ENCODE results near the gene TRIM29. TPM values are rescaled to one million over a fixed set of nuclear protein-coding genes. Genes with fewer than 3 reads are reported as not detected.
A peak's percentile ranks its signal among the peaks of the same experiment; 100 is the strongest.

The TRIM29 gene
- total RNA-seq, 1 donor from 2014 or later: 146 TPM

- Histone ChIP-seq H3K4me3 (ENCODE audit: low read depth, low read length) (no peak overlapping the region), H3K27me3 (ENCODE audit: control insufficient read depth, insufficient read depth, low read length) (no peaks in the 10 kb centered on the region), H3K36me3 (ENCODE audit: control insufficient read depth, insufficient read depth, low read length) (peaks cover 45% of the 10 kb centered on the region)
- DNase-seq (ENCODE audit: low read depth) (no peak), FAIRE-seq (no peak)
- no peak for TF ChIP-seq CTCF (IDR thresholded peaks at IDR 0.05; ENCODE audit: insufficient read depth, low read length, severe bottlenecking)
Measured at GRCh38 chr11:120129570-120129969, 8.3 kb downstream of the TRIM29 start.

- Histone ChIP-seq H3K27me3 (ENCODE audit: control insufficient read depth, insufficient read depth, low read length) (no peaks in the 10 kb centered on the region), H3K36me3 (ENCODE audit: control insufficient read depth, insufficient read depth, low read length) (peaks cover 50% of the 10 kb centered on the region), H3K4me3 (ENCODE audit: low read depth, low read length) (no peak overlapping the region)
- DNase-seq (ENCODE audit: low read depth) (peak; percentile 95), FAIRE-seq (peak; percentile 99)
- no peak for TF ChIP-seq CTCF (IDR thresholded peaks at IDR 0.05; ENCODE audit: insufficient read depth, low read length, severe bottlenecking)
Measured at GRCh38 chr11:120128392-120129119, 9.4 kb downstream of the TRIM29 start.

GRCh38 chr11:120127236-120127635, 10.7 kb downstream of the TRIM29 start:
- TF ChIP-seq CTCF (IDR thresholded peaks at IDR 0.05; ENCODE audit: insufficient read depth, low read length, severe bottlenecking): no peak
- DNase-seq (ENCODE audit: low read depth) (no peak), FAIRE-seq (no peak)
- Histone ChIP-seq H3K36me3 (ENCODE audit: control insufficient read depth, insufficient read depth, low read length) (peaks cover 61% of the 10 kb centered on the region), H3K4me3 (ENCODE audit: low read depth, low read length) (no peak overlapping the region), H3K27me3 (ENCODE audit: control insufficient read depth, insufficient read depth, low read length) (no peaks in the 10 kb centered on the region)

- Histone ChIP-seq H3K36me3 (ENCODE audit: control insufficient read depth, insufficient read depth, low read length) (peaks cover 60% of the 10 kb centered on the region), H3K27me3 (ENCODE audit: control insufficient read depth, insufficient read depth, low read length) (no peaks in the 10 kb centered on the region), H3K4me3 (ENCODE audit: low read depth, low read length) (no peak overlapping the region)
- TF ChIP-seq CTCF (IDR thresholded peaks at IDR 0.05; ENCODE audit: insufficient read depth, low read length, severe bottlenecking): no peak
- FAIRE-seq: no peak
- no peak for DNase-seq (ENCODE audit: low read depth)
Measured at GRCh38 chr11:120126620-120127019, 11.3 kb downstream of the TRIM29 start.

GRCh38 chr11:120125509-120125908, 12.4 kb downstream of the TRIM29 start:
- Histone ChIP-seq H3K36me3 (ENCODE audit: control insufficient read depth, insufficient read depth, low read length) (peaks cover 59% of the 10 kb centered on the region), H3K4me3 (ENCODE audit: low read depth, low read length) (no peak overlapping the region), H3K27me3 (ENCODE audit: control insufficient read depth, insufficient read depth, low read length) (no peaks in the 10 kb centered on the region)
- peak; percentile 13 for FAIRE-seq
- DNase-seq (ENCODE audit: low read depth): no peak
- TF ChIP-seq CTCF (IDR thresholded peaks at IDR 0.05; ENCODE audit: insufficient read depth, low read length, severe bottlenecking): no peak

GRCh38 chr11:120125024-120125423, 12.9 kb downstream of the TRIM29 start:
- DNase-seq (ENCODE audit: low read depth) (peak; percentile 76), FAIRE-seq (peak; percentile 86)
- TF ChIP-seq CTCF (IDR thresholded peaks at IDR 0.05; ENCODE audit: insufficient read depth, low read length, severe bottlenecking): no peak
- peaks cover 59% of the 10 kb centered on the region for H3K36me3 ChIP-seq (ENCODE audit: control insufficient read depth, insufficient read depth, low read length)
- no peak overlapping the region for H3K4me3 ChIP-seq (ENCODE audit: low read depth, low read length)
- no peaks in the 10 kb centered on the region for H3K27me3 ChIP-seq (ENCODE audit: control insufficient read depth, insufficient read depth, low read length)

All from bronchial epithelial cell (primary cell).